Measurements from ENCODE around the gene AP4B1.

Gene AP4B1

GRCh38 chr1:113859478-113860175 is 45.0 kb downstream of the AP4B1 start:
- peak in 1 of 2 experiments; percentile 26 for DNase-seq (ENCODE audit: low read depth in 1 of 2, low spot score in 1 of 2)
- TF ChIP-seq POLR2AphosphoS5 (IDR thresholded peaks at IDR 0.05; ENCODE audit: low read depth) (no peak), GABPA (IDR thresholded peaks at IDR 0.05; ENCODE audit: low read depth) (no peak), CTCF (IDR thresholded peaks at IDR 0.05; ENCODE audit: insufficient read depth, low read length) (no peak), REST (IDR thresholded peaks at IDR 0.05; ENCODE audit: insufficient replicate concordance, low read depth) (no peak), SPI1 (IDR thresholded peaks at IDR 0.05; ENCODE audit: borderline replicate concordance, low read depth) (peak; percentile 95)
- Histone ChIP-seq H3K27ac (replicated peaks) (peak overlapping the region; percentile 41), H3K4me3 (replicated peaks; ENCODE audit: insufficient read depth, low read length) (peak overlapping the region; percentile 18), H3K27me3 (ENCODE audit: insufficient read depth, poor library complexity, severe bottlenecking) (no peaks in the 10 kb centered on the region)

- Histone ChIP-seq H3K4me3 (replicated peaks; ENCODE audit: insufficient read depth, low read length) (no peak overlapping the region), H3K27me3 (ENCODE audit: insufficient read depth, poor library complexity, severe bottlenecking) (no peaks in the 10 kb centered on the region), H3K27ac (replicated peaks) (peak overlapping the region; percentile 41)
- no peak for DNase-seq (ENCODE audit: low read depth in 1 of 2, low spot score in 1 of 2)
- no peak for TF ChIP-seq REST (IDR thresholded peaks at IDR 0.05; ENCODE audit: insufficient replicate concordance, low read depth)
- TF ChIP-seq CTCF (IDR thresholded peaks at IDR 0.05; ENCODE audit: insufficient read depth, low read length): no peak
- TF ChIP-seq POLR2AphosphoS5 (IDR thresholded peaks at IDR 0.05; ENCODE audit: low read depth): no peak
- no peak for TF ChIP-seq GABPA (IDR thresholded peaks at IDR 0.05; ENCODE audit: low read depth)
- no peak for TF ChIP-seq SPI1 (IDR thresholded peaks at IDR 0.05; ENCODE audit: borderline replicate concordance, low read depth)
These were observed 45.6 kb downstream of the AP4B1 start for GRCh38 chr1:113858982-113859381.

- DNase-seq (ENCODE audit: low read depth in 1 of 2, low spot score in 1 of 2): no peak
- no peak overlapping the region for H3K4me3 ChIP-seq (replicated peaks; ENCODE audit: insufficient read depth, low read length)
- H3K27me3 ChIP-seq (ENCODE audit: insufficient read depth, poor library complexity, severe bottlenecking): no peaks in the 10 kb centered on the region
These were observed 46.2 kb downstream of the AP4B1 start for GRCh38 chr1:113858418-113858817.

More at GRCh38 chr1:113858418-113858817, 46.2 kb downstream of the AP4B1 start:
- H3K27ac ChIP-seq (replicated peaks): 0 out of 2 replicates have a peak overlapping the region, but pooled peaks have one; percentile 18
- TF ChIP-seq SPI1 (IDR thresholded peaks at IDR 0.05; ENCODE audit: borderline replicate concordance, low read depth) (peak; percentile 72; the same call in 1 of the 2 replicates), CTCF (IDR thresholded peaks at IDR 0.05; ENCODE audit: insufficient read depth, low read length) (no peak)

All from HL-60 (cell line).